Midbrain (tissue), 1 donor: ENCODE data around the gene NINJ1.

ENCODE experiments used
- DNase-seq: peaks from one replicate; lab custom pipeline; 2025; lab: John Stamatoyannopoulos, UW

The NINJ1 gene

GRCh38 chr9:93132287-93132927 lies 1.6 kb downstream of the NINJ1 start:
- peak; percentile 52 for DNase-seq

DNA sequence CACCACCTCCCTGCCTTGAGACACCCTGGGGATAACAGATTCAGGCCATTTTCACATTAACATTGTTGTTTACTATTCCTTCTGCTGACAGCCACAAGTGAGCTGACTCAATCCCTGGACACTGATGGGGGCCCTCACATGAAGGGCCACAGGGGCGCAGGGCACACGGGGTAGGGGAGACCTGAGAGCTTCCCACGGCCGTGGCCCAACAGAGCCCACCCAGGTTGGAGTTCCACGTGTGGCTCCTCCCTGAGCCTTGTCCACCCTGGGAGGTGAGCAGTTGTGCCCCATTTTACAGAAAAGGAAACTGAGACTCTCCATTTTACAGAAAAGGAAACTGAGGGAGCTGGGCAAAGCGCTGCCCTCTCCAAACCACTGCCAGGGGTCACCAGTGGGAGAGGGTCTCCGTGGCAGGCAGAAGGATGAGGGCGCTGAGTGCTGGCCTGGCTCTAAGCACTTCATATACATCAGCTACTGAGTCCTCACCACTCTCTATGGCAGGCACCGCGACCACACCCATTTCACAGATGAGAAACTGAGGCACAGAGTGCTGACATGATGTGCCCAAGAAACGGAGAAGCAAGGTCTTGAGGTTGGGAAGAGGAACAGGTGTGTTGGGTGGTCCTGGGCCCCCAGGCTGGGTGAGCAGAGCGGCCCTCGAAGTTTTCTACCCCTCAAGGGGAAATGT lies 2.3 kb downstream of the NINJ1 start:
- DNase-seq: no peak

- no peak for DNase-seq
Observed at GRCh38 chr9:93130861-93131481, 3.1 kb downstream of the NINJ1 start.

DNA sequence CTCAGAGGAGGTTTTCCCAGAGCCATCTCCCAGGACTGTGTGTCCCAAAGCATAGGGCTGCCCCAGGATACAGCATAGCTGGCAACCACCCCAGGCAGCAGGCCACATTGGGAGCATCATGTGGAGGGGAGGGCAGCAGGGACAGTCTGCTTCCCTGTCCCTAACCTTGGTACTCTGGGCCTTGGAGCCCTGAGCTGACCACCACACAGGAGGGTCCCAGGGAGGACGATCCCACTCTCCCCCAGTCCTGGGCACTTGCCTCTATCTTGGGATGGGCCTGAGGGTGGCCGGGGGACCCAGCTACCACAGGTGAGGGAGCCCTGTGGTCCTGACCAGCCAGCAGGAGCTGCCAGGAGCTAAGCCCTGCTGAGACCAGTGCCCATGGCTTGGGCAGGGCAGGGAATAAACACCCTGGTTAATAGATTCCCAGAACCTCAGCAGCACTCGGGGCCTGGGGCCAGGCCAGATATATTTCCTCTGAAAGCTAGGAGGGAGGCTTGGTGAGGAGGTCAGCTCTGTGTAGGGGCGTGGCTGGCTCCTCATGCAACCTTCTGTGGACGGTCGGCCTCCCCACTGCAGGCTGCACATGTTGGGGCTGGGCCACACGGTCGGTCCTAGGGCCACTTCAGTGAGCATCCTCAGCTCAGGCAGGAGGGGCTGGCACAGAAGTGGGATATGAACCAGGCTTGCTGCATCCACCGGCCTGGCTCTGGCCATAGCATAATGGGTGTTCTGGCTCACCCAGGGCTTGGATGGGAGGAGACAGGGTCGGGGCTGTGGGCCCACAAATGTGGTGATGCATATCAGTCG lies 4.2 kb downstream of the NINJ1 start:
- DNase-seq: no peak

DNA sequence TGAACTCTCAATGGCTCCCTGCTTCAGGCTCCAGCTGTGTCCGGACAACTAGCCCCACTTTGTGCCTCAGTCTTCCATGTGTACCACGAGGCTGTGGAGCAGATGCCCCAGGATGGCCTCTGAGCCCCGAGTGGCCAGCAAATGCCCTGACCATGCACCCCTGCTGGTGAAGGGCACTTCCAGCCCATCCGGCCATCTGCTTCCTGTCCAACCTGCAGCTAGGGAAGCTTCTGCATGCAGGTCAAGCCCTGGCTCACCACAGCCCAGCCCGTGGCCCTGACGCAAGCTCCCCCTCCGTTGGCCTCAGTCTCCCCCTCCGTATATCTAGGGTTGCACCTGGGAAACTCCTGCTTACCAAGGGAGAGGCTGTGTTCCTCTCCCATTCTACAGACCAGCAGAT lies 4.8 kb downstream of the NINJ1 start:
- DNase-seq: no peak

- DNase-seq: no peak
Observed at GRCh38 chr9:93128715-93129224, 5.3 kb downstream of the NINJ1 start.

DNA sequence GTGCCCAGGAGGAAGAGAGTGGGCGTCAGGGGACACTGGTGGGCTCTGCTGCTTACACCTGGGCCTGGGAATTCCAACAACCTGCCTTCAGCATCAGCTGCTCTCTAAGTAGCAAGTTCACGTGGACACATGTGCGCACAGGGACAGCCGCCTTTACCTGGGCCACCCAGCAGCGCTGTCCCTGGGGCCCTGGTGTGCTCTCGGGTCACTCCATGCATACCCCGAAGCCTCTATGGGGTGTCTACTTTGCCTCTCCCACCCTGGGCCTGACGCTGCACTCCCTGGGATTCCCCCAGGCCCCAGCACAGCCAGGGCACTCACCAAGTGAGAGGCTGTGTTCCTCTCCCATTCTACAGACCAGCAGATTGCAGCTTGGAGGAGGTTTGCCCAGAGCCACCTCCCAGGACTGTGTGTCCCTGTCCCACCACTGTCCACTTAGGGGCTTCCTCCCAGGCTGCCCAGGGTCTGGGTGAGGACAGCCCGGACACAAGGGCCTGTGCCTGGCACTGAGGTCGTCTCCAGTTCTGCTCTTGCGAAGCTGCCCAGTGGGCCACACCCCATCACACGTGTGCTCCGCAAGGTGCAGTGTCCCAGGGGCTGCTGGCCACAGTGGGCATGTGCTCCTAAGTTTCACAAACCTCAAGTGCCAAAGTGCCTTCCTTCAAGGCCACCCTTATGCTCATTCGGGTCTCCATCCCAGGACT lies 5.9 kb downstream of the NINJ1 start:
- no peak for DNase-seq

- DNase-seq: peak; percentile 73
Observed at GRCh38 chr9:93127395-93127911, 6.6 kb downstream of the NINJ1 start.

DNA sequence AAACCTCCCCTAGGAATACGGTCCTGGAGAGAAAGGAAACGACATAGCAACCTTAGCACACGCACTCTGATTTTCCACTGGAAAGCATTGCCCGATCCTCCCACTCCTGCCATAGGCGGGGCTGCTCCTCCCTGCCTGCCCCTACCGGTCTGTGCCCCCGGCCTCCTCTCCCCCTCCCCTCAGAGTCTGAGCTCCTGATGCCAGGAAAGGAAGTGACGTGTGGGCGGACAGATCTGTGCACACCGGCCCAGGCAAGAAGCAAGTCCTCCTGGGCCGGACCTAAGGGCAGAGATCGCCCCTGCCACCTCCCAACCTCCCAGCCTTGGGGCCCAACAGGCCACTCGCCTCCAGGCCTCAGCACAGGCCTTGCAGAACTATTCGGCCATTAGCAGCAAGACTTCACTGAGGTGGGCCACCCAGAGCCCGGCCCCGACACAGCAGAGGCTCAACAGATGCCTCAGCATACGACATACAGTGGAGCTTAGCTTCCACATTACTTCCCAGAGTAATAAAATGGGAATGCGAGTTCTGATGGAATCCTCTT lies 7.2 kb downstream of the NINJ1 start:
- no peak for DNase-seq

- DNase-seq: no peak
Observed at GRCh38 chr9:93126151-93126781, 7.8 kb downstream of the NINJ1 start.

GRCh38 chr9:93125331-93125894 lies 8.6 kb downstream of the NINJ1 start:
- no peak for DNase-seq

- DNase-seq: no peak
Observed at GRCh38 chr9:93124793-93125192, 9.3 kb downstream of the NINJ1 start.

- DNase-seq: no peak
Observed at GRCh38 chr9:93123561-93124283, 10.3 kb downstream of the NINJ1 start.

GRCh38 chr9:93122721-93123221 lies 11.3 kb downstream of the NINJ1 start:
- DNase-seq: no peak

GRCh38 chr9:93121316-93122241 lies 12.5 kb downstream of the NINJ1 start:
- no peak for DNase-seq

DNA sequence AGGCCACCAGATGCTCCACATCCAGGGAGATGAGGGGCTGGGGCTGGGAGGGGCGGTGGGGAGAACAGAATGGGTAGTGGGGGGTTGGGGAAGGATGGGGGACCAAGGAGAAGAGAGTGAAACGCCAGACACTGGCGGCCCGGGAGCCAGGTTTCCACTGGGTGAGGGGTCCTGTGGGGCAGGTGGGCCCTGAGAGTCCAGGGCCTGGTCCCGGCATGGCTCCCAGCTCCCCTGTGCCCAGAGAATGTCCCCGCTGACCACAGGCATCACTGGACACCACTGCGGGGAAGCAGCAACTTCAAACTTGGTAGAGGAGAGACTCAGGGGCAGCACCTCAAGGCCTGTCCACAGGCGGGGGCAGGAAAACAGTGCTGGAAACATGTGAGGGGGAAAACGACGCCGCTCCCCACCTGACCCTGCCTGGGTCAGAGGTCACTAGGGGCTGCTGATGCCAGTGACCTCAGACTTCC lies 13.2 kb downstream of the NINJ1 start:
- no peak for DNase-seq

- peak; percentile 77 for DNase-seq
Observed at GRCh38 chr9:93119953-93120845, 13.9 kb downstream of the NINJ1 start.
